HepG2 (cell line): ENCODE measurements around the gene ZSCAN4. TPM values are rescaled to one million over a fixed set of nuclear protein-coding genes. Genes with fewer than 3 reads are reported as not detected.

Source experiments
- ATF7 ChIP-seq, 2 experiments: fragments of 450-650 bp in 1 of 2; sonication (generic) in 1 of 2; formaldehyde crosslinking in 1 of 2; IDR thresholded peaks; 2 replicates each; pipeline versions ENCODE4 v1.4.0 to v1.6.1; 2016 to 2020; ENCODE audit warnings: antibody characterized with exemption in 1 of 2, mild to moderate bottlenecking in 1 of 2, missing genetic modification reagents in 1 of 2
- BRD4 ChIP-seq: sonication (generic); formaldehyde crosslinking; IDR thresholded peaks from 2 replicates; pipeline ENCODE4 v1.4.0; 2020; ENCODE audit warnings: missing genetic modification reagents
- ELF4 ChIP-seq: sonication (generic); formaldehyde crosslinking; IDR thresholded peaks from 2 replicates; pipeline ENCODE4 v1.5.0; 2020; ENCODE audit warnings: missing genetic modification reagents, mild to moderate bottlenecking, moderate library complexity, borderline replicate concordance
- PRMT3 ChIP-seq: sonication (generic); formaldehyde crosslinking; IDR thresholded peaks from 2 replicates; pipeline ENCODE4 v1.8.1; 2022; ENCODE audit warnings: low read depth, mild to moderate bottlenecking, moderate library complexity, missing genetic modification reagents, borderline replicate concordance
- RAD51 ChIP-seq: fragments of 450-650 bp; IDR thresholded peaks from 2 replicates; pipeline ENCODE4 v1.6.1; 2016; ENCODE audit warnings: borderline replicate concordance
- TOPORS ChIP-seq: sonication (generic); formaldehyde crosslinking; IDR thresholded peaks from 2 replicates; pipeline ENCODE4 v1.8.0; 2023; ENCODE audit warnings: mild to moderate bottlenecking, missing genetic modification reagents
- ZNF430 ChIP-seq: sonication (generic); formaldehyde crosslinking; IDR thresholded peaks from 2 replicates; pipeline ENCODE4 v1.9.0; 2021; ENCODE audit warnings: mild to moderate bottlenecking, missing genetic modification reagents
- ZNF709 ChIP-seq: sonication (generic); formaldehyde crosslinking; IDR thresholded peaks from 2 replicates; pipeline ENCODE4 v1.5.0; 2020; ENCODE audit warnings: mild to moderate bottlenecking, missing genetic modification reagents
- polyA plus RNA-seq, 8 experiments: library from polyadenylated mRNA; depleted of rRNA in 3 of 8; stranded (reverse) in 7 of 8; unstranded in 1 of 8; fragments of >200 nt; fragmentation: Illumina TruSeq in 4 of 8; extraction: Trizol in 4 of 8; gene quantifications; 2 replicates each; pipeline versions ENCODE4 v1.2.1 to v1.2.3, GENCODE V29; 2011 to 2016; ENCODE audit warnings: low read depth in 4 of 8, missing spikeins in 1 of 8, mixed read lengths in 1 of 8; ENCODE audit not compliant: insufficient read depth in 1 of 8
- total RNA-seq, 5 experiments: library from RNA; depleted of rRNA; stranded (reverse); fragments of >200 nt; fragmentation: Illumina TruSeq; extraction: Trizol; gene quantifications; 2 replicates each; pipeline ENCODE4 v1.2.3, GENCODE V29; 2016; ENCODE audit warnings: low read depth in 1 of 5
- TF ChIP-seq, protein P1 (sequence below): sonication (generic); formaldehyde crosslinking; IDR thresholded peaks from 2 replicates; pipeline ENCODE4 v1.4.0; 2020; ENCODE audit warnings: mild to moderate bottlenecking, missing genetic modification reagents
- TF ChIP-seq, protein P2 (sequence below): sonication (generic); formaldehyde crosslinking; IDR thresholded peaks from 2 replicates; pipeline ENCODE4 v1.5.0; 2020; ENCODE audit warnings: mild to moderate bottlenecking, missing genetic modification reagents, borderline replicate concordance
- TF ChIP-seq, protein P3 (sequence below), 2 experiments: fragments of 450-650 bp in 1 of 2; sonication (generic) in 1 of 2; formaldehyde crosslinking in 1 of 2; IDR thresholded peaks; 2 replicates each; pipeline versions ENCODE4 v1.6.1 to v1.8.0; 2016 to 2022; ENCODE audit warnings: antibody characterized with exemption in 1 of 2, mild to moderate bottlenecking in 1 of 2, missing genetic modification reagents in 1 of 2

Gene ZSCAN4
- total and polyA plus RNA-seq, 2 of the 13 experiments (the other 11 are each of a cell fraction or from before 2014, with no cell fraction given), result 0.60 to 0.73 TPM

DNA sequence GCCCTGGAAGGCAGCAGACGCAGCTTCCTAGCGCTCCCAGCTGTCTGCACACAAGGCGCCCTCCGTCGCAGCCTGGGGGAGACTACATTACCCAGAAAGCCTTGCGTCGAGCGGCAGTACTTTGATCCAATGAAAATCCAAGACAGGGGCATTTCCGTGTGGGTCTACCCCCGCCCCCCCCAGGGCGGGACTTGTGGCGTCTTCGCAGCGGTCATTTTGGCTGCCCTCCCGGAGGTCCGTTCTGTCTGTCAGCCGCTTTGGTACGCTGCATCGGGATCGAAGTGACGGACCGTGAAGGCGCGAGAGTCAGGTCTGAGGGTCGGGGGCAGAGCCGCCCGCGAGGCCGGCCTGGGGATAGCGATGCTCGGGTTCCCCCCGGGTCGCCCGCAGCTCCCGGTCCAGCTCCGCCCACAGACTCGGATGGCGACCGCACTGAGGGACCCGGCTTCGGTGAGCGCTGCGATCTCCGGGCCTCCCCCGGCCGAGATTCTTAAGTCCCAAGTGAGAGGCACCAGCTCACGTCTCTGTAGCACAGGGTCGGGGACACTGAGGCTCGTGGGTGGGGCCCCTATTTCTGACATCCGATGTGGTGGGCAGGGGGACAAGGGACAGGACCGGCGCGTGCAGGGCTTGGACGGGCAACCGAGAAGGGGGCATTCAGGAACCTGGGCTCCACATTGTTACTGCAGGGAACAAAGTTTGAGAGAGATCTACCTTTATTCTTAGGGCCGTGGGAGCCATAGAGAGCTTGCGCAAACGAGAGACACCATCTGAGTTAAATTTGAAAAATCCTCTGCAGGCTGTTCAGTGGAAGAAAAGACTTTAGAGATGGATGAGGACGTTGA, 35.5 kb upstream of the ZSCAN4 start, which contains the start of gene ZNF211 (continued):
- TF ChIP-seq, protein P1, sequence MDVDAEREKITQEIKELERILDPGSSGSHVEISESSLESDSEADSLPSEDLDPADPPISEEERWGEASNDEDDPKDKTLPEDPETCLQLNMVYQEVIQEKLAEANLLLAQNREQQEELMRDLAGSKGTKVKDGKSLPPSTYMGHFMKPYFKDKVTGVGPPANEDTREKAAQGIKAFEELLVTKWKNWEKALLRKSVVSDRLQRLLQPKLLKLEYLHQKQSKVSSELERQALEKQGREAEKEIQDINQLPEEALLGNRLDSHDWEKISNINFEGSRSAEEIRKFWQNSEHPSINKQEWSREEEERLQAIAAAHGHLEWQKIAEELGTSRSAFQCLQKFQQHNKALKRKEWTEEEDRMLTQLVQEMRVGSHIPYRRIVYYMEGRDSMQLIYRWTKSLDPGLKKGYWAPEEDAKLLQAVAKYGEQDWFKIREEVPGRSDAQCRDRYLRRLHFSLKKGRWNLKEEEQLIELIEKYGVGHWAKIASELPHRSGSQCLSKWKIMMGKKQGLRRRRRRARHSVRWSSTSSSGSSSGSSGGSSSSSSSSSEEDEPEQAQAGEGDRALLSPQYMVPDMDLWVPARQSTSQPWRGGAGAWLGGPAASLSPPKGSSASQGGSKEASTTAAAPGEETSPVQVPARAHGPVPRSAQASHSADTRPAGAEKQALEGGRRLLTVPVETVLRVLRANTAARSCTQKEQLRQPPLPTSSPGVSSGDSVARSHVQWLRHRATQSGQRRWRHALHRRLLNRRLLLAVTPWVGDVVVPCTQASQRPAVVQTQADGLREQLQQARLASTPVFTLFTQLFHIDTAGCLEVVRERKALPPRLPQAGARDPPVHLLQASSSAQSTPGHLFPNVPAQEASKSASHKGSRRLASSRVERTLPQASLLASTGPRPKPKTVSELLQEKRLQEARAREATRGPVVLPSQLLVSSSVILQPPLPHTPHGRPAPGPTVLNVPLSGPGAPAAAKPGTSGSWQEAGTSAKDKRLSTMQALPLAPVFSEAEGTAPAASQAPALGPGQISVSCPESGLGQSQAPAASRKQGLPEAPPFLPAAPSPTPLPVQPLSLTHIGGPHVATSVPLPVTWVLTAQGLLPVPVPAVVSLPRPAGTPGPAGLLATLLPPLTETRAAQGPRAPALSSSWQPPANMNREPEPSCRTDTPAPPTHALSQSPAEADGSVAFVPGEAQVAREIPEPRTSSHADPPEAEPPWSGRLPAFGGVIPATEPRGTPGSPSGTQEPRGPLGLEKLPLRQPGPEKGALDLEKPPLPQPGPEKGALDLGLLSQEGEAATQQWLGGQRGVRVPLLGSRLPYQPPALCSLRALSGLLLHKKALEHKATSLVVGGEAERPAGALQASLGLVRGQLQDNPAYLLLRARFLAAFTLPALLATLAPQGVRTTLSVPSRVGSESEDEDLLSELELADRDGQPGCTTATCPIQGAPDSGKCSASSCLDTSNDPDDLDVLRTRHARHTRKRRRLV (CRISPR knock-in tag), result no peak
- TF ChIP-seq ZNF709 (CRISPR knock-in tag) (no peak), ELF4 (peak; percentile 69; the same call in 1 of the 2 replicates), BRD4 (CRISPR knock-in tag) (no peak), RAD51 (no peak), ATF7 (IDR thresholded peaks at IDR 0.05) (no peak), ATF7 (CRISPR knock-in tag; IDR thresholded peaks at IDR 0.05) (no peak), ZNF430 (CRISPR knock-in tag) (0 out of 2 replicates have a peak, but pooled peaks have one; percentile 28), TOPORS (CRISPR knock-in tag) (no peak), PRMT3 (CRISPR knock-in tag) (no peak)
- TF ChIP-seq, protein P2, sequence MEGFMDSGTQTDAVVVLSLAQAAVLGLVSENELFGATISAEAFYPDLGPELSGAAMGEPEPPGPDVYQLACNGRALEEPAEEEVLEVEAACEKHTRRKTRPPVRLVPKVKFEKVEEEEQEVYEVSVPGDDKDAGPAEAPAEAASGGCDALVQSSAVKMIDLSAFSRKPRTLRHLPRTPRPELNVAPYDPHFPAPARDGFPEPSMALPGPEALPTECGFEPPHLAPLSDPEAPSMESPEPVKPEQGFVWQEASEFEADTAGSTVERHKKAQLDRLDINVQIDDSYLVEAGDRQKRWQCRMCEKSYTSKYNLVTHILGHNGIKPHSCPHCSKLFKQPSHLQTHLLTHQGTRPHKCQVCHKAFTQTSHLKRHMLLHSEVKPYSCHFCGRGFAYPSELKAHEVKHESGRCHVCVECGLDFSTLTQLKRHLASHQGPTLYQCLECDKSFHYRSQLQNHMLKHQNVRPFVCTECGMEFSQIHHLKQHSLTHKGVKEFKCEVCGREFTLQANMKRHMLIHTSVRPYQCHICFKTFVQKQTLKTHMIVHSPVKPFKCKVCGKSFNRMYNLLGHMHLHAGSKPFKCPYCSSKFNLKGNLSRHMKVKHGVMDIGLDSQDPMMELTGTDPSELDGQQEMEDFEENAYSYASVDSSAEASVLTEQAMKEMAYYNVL (CRISPR knock-in tag), result 0 out of 2 replicates have a peak, but pooled peaks have one; percentile 28
- TF ChIP-seq, protein P3, sequence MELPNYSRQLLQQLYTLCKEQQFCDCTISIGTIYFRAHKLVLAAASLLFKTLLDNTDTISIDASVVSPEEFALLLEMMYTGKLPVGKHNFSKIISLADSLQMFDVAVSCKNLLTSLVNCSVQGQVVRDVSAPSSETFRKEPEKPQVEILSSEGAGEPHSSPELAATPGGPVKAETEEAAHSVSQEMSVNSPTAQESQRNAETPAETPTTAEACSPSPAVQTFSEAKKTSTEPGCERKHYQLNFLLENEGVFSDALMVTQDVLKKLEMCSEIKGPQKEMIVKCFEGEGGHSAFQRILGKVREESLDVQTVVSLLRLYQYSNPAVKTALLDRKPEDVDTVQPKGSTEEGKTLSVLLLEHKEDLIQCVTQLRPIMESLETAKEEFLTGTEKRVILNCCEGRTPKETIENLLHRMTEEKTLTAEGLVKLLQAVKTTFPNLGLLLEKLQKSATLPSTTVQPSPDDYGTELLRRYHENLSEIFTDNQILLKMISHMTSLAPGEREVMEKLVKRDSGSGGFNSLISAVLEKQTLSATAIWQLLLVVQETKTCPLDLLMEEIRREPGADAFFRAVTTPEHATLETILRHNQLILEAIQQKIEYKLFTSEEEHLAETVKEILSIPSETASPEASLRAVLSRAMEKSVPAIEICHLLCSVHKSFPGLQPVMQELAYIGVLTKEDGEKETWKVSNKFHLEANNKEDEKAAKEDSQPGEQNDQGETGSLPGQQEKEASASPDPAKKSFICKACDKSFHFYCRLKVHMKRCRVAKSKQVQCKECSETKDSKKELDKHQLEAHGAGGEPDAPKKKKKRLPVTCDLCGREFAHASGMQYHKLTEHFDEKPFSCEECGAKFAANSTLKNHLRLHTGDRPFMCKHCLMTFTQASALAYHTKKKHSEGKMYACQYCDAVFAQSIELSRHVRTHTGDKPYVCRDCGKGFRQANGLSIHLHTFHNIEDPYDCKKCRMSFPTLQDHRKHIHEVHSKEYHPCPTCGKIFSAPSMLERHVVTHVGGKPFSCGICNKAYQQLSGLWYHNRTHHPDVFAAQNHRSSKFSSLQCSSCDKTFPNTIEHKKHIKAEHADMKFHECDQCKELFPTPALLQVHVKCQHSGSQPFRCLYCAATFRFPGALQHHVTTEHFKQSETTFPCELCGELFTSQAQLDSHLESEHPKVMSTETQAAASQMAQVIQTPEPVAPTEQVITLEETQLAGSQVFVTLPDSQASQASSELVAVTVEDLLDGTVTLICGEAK (IDR thresholded peaks at IDR 0.05), result no peak
- TF ChIP-seq, protein P3 (CRISPR knock-in tag; IDR thresholded peaks at IDR 0.05), result no peak
